Epidermal melanocyte (primary cell): ENCODE results near the gene LRRC3C.

Source experiments
- DNase-seq: peaks from one replicate; pipeline ENCODE4 v3.0.0; 2011; ENCODE audit warnings: low spot score; ENCODE audit not compliant: insufficient read length

Gene LRRC3C

GRCh38 chr17:39974433-39974832 lies 46.9 kb downstream of the LRRC3C start:
- DNase-seq, result no peak

- no peak for DNase-seq
These were observed 48.3 kb downstream of the LRRC3C start for GRCh38 chr17:39975801-39976200.

- no peak for DNase-seq
These were observed 51.6 kb downstream of the LRRC3C start for GRCh38 chr17:39979016-39979670.

- peak; percentile 30 for DNase-seq
These were observed 52.4 kb downstream of the LRRC3C start for GRCh38 chr17:39979893-39980350.

GRCh38 chr17:39980351-39981206 lies 53.0 kb downstream of the LRRC3C start, which contains the start of gene PSMD3:
TSS of gene PSMD3 (plus strand) at chr17:39980807. CDS start at chr17:39980971, 164 bp downstream.
- DNase-seq, result peak; percentile 89

- no peak for DNase-seq
These were observed 53.7 kb downstream of the LRRC3C start for GRCh38 chr17:39981207-39981741.

GRCh38 chr17:39981766-39982375 lies 54.3 kb downstream of the LRRC3C start:
- no peak for DNase-seq

GRCh38 chr17:39988206-39988810 lies 60.8 kb downstream of the LRRC3C start:
- no peak for DNase-seq

- no peak for DNase-seq
These were observed 66.9 kb downstream of the LRRC3C start for GRCh38 chr17:39994448-39994847.
